GM12878 (cell line): ENCODE measurements around the gene HIRIP3.

ENCODE experiments used
- EZH2 ChIP-seq: IDR thresholded peaks from 2 replicates; pipeline ENCODE4 v1.6.1; 2012; ENCODE audit warnings: low read depth, mild to moderate bottlenecking, control low read depth, inconsistent platforms, low read length, borderline replicate concordance; ENCODE audit not compliant: control insufficient read depth
- GABPA ChIP-seq: IDR thresholded peaks from 2 replicates; pipeline ENCODE4 v1.6.1; 2014; ENCODE audit warnings: antibody characterized with exemption, low read depth, mild to moderate bottlenecking, inconsistent platforms
- POLR2A ChIP-seq: IDR thresholded peaks from 2 replicates; pipeline ENCODE4 v1.6.1; 2011; ENCODE audit warnings: low read depth, mild to moderate bottlenecking, low read length
- RAD21 ChIP-seq: IDR thresholded peaks from 2 replicates; pipeline ENCODE4 v1.6.1; 2011; ENCODE audit warnings: mild to moderate bottlenecking, low read depth, low read length, moderate library complexity; ENCODE audit not compliant: insufficient read depth
- RFX5 ChIP-seq: IDR thresholded peaks from 2 replicates; pipeline ENCODE4 v1.6.1; 2011; ENCODE audit warnings: low read depth, low read length, improper control_type of control experiment

DNA sequence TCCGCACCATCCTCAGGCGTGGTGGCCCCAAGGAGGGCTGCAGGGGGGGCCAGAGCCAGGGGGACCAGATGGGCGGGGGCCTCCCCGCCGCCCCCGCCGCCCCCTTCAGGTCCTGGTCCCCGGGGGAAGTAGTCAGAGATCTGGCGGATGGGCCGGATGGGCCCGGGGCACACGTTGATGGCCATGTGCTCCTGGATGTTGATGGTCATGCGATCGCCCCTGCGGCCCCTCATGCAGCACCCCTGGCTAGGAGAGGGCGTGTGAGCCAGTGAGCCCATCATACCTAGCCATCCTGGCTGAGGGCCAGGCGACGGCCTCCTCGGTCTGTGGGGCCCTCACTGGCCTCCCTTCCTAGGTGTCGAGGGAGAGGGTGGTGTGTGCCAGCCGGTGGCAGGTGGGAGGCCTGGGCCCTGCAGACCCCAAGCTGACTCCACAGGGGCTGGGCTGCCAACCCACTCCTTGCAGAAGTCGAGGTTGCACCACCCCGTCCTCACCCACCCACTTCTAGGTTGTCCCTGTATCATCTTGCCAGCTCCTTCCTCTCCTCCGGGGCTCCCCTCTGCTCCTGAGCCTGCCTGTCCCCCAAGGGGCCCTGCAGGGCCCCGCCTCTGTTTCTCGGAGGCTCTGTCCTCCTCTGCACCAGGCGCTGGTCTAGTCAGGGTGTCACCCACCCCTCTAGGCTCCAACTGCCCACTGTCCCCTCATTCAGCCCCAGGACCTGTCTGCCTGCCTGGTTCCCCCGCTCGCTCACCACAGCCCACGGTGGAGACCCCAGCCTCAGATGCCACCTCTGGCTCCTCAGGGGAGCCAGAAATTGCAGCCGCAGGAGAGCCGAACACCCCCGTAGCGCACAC, 14.8 kb upstream of the HIRIP3 start:
- TF ChIP-seq RFX5: no peak
- TF ChIP-seq GABPA: no peak
- TF ChIP-seq EZH2: no peak
- no peak for TF ChIP-seq RAD21
- TF ChIP-seq POLR2A: no peak
